NT2/D1 (cell line): ENCODE data around the gene RSPO4.

Source experiments
- SUZ12 ChIP-seq: IDR thresholded peaks from 2 replicates; pipeline ENCODE4 v1.6.1; 2011; ENCODE audit not compliant: insufficient read length, insufficient read depth; ENCODE audit errors: extremely low read depth
- YY1 ChIP-seq: IDR thresholded peaks from 2 replicates; pipeline ENCODE4 v1.6.1; 2011; ENCODE audit not compliant: insufficient read length, insufficient read depth
- ZNF274 ChIP-seq: IDR thresholded peaks from 2 replicates; pipeline ENCODE4 v1.6.1; 2011; ENCODE audit warnings: mild to moderate bottlenecking, low read depth, low read length

DNA sequence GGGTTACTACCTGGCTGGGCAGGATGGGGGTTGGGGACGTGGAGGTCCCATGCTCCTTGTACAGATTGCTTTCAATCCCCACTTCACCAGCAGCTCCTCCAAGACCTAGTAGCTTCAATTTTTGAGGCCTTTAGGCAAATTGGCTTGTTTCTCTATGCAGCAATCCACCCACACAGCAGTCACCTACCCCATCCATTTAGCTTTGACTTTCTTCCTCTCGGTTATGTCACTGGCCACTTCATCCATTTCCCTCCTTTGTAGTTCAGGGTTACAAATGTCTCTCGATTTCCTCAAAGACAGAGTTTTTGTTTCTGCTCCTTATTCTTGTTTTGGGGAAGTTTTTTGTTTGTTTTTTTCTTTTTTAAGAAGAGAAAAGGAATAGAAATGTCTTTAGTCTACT lies 33.4 kb upstream of the RSPO4 start:
- TF ChIP-seq ZNF274 (no peak), SUZ12 (no peak), YY1 (no peak)
